ENCODE data around the gene KCNH6.

Gene KCNH6

GRCh38 chr17:63480192-63480784, 42.9 kb upstream of the KCNH6 start:
- Histone ChIP-seq H3K36me3 (ENCODE audit: insufficient read depth, low read length) (no peaks in the 10 kb centered on the region), H3K9ac (ENCODE audit: low read length) (no peak overlapping the region), H3K4me3 (ENCODE audit: low read depth in 1 of 2, low read length in 2 of 2) (no peak overlapping the region), H3K27me3 (ENCODE audit: control insufficient read depth in 1 of 2, insufficient read depth in 2 of 2, low read length in 2 of 2) (peaks cover 24 to 49% of the 10 kb centered on the region in 2 donors), H3K27ac (ENCODE audit: low read depth, low read length) (no peak overlapping the region), H3K9me3 (ENCODE audit: low read length) (no peaks in the 10 kb centered on the region), H3K4me1 (ENCODE audit: insufficient read depth, low read length) (peaks cover 7% of the 10 kb centered on the region)

GRCh38 chr17:63480826-63481487, 42.2 kb upstream of the KCNH6 start:
- H3K36me3 ChIP-seq (ENCODE audit: insufficient read depth, low read length), result no peaks in the 10 kb centered on the region
- H3K27ac ChIP-seq (ENCODE audit: low read depth, low read length), result no peak overlapping the region
- H3K4me1 ChIP-seq (ENCODE audit: insufficient read depth, low read length), result peaks cover 7% of the 10 kb centered on the region
- H3K9ac ChIP-seq (ENCODE audit: low read length), result no peak overlapping the region
- H3K27me3 ChIP-seq (ENCODE audit: control insufficient read depth in 1 of 2, insufficient read depth in 2 of 2, low read length in 2 of 2), result peaks cover 24 to 43% of the 10 kb centered on the region in 2 donors
- H3K9me3 ChIP-seq (ENCODE audit: low read length), result no peaks in the 10 kb centered on the region
- H3K4me3 ChIP-seq (ENCODE audit: low read depth in 1 of 2, low read length in 2 of 2), result no peak overlapping the region

GRCh38 chr17:63481488-63481870, 41.7 kb upstream of the KCNH6 start:
- H3K4me3 ChIP-seq (ENCODE audit: low read depth in 1 of 2, low read length in 2 of 2), result no peak overlapping the region
- H3K27me3 ChIP-seq (ENCODE audit: control insufficient read depth in 1 of 2, insufficient read depth in 2 of 2, low read length in 2 of 2), result peaks cover 24 to 40% of the 10 kb centered on the region in 2 donors
- no peak overlapping the region for H3K27ac ChIP-seq (ENCODE audit: low read depth, low read length)
- no peak overlapping the region for H3K9ac ChIP-seq (ENCODE audit: low read length)
- peaks cover 7% of the 10 kb centered on the region for H3K4me1 ChIP-seq (ENCODE audit: insufficient read depth, low read length)
- H3K9me3 ChIP-seq (ENCODE audit: low read length), result no peaks in the 10 kb centered on the region
- no peaks in the 10 kb centered on the region for H3K36me3 ChIP-seq (ENCODE audit: insufficient read depth, low read length)

DNA sequence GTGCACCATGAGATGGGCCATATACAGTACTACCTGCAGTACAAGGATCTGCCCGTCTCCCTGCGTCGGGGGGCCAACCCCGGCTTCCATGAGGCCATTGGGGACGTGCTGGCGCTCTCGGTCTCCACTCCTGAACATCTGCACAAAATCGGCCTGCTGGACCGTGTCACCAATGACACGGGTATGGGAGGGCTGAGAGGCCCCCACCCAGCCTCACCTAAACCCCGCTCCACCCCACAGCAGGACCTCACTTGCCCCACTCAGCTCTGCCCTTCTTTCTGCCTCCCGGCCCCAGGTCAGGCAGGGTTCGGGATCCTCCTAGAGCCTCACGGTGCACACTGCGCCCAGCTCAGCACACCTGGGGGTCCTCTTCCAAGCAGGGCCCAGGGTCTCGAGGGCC, 40.6 kb upstream of the KCNH6 start:
- H3K36me3 ChIP-seq (ENCODE audit: insufficient read depth, low read length), result no peaks in the 10 kb centered on the region
- H3K9ac ChIP-seq (ENCODE audit: low read length), result no peak overlapping the region
- no peak overlapping the region for H3K27ac ChIP-seq (ENCODE audit: low read depth, low read length)
- peaks cover 6% of the 10 kb centered on the region for H3K4me1 ChIP-seq (ENCODE audit: insufficient read depth, low read length)
- no peak overlapping the region for H3K4me3 ChIP-seq (ENCODE audit: low read depth in 1 of 2, low read length in 2 of 2)
- H3K27me3 ChIP-seq (ENCODE audit: control insufficient read depth in 1 of 2, insufficient read depth in 2 of 2, low read length in 2 of 2), result peaks cover 22 to 35% of the 10 kb centered on the region in 2 donors
- no peaks in the 10 kb centered on the region for H3K9me3 ChIP-seq (ENCODE audit: low read length)

DNA sequence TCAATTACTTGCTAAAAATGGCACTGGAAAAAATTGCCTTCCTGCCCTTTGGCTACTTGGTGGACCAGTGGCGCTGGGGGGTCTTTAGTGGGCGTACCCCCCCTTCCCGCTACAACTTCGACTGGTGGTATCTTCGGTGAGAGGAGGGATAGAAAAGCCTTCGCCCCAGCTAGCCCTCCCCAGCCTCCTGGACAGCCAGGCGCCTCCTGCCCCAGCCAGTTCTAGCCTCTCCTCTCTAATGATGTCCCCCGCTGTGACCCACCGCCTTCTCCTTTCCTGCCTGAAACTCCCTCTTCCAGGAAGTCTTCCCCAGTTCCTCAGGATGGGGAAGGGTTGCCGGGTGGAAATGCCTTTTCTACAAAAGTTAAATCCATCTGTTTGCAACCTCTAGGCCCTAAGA, 40.1 kb upstream of the KCNH6 start:
- Histone ChIP-seq H3K4me3 (ENCODE audit: low read depth in 1 of 2, low read length in 2 of 2) (no peak overlapping the region), H3K9me3 (ENCODE audit: low read length) (no peaks in the 10 kb centered on the region), H3K27ac (ENCODE audit: low read depth, low read length) (no peak overlapping the region), H3K4me1 (ENCODE audit: insufficient read depth, low read length) (peaks cover under 1% of the 10 kb centered on the region), H3K27me3 (ENCODE audit: control insufficient read depth in 1 of 2, insufficient read depth in 2 of 2, low read length in 2 of 2) (peaks cover 18 to 29% of the 10 kb centered on the region in 2 donors), H3K36me3 (ENCODE audit: insufficient read depth, low read length) (no peaks in the 10 kb centered on the region), H3K9ac (ENCODE audit: low read length) (no peak overlapping the region)

GRCh38 chr17:63483655-63484575, 39.2 kb upstream of the KCNH6 start:
- Histone ChIP-seq H3K4me1 (ENCODE audit: insufficient read depth, low read length) (no peaks in the 10 kb centered on the region), H3K36me3 (ENCODE audit: insufficient read depth, low read length) (no peaks in the 10 kb centered on the region), H3K27ac (ENCODE audit: low read depth, low read length) (no peak overlapping the region), H3K4me3 (ENCODE audit: low read depth in 1 of 2, low read length in 2 of 2) (no peak overlapping the region), H3K9ac (ENCODE audit: low read length) (no peak overlapping the region), H3K9me3 (ENCODE audit: low read length) (no peaks in the 10 kb centered on the region), H3K27me3 (ENCODE audit: control insufficient read depth in 1 of 2, insufficient read depth in 2 of 2, low read length in 2 of 2) (peaks cover 10 to 21% of the 10 kb centered on the region in 2 donors)

GRCh38 chr17:63486317-63487013, 36.7 kb upstream of the KCNH6 start:
- no peaks in the 10 kb centered on the region for H3K9me3 ChIP-seq (ENCODE audit: low read length)
- H3K4me1 ChIP-seq (ENCODE audit: insufficient read depth, low read length), result no peaks in the 10 kb centered on the region
- no peak overlapping the region for H3K4me3 ChIP-seq (ENCODE audit: low read depth in 1 of 2, low read length in 2 of 2)
- H3K36me3 ChIP-seq (ENCODE audit: insufficient read depth, low read length), result no peaks in the 10 kb centered on the region
- no peak overlapping the region for H3K9ac ChIP-seq (ENCODE audit: low read length)
- H3K27me3 ChIP-seq (ENCODE audit: control insufficient read depth in 1 of 2, insufficient read depth in 2 of 2, low read length in 2 of 2), result peaks cover 0 to 11% of the 10 kb centered on the region in 2 donors
- H3K27ac ChIP-seq (ENCODE audit: low read depth, low read length), result no peak overlapping the region

DNA sequence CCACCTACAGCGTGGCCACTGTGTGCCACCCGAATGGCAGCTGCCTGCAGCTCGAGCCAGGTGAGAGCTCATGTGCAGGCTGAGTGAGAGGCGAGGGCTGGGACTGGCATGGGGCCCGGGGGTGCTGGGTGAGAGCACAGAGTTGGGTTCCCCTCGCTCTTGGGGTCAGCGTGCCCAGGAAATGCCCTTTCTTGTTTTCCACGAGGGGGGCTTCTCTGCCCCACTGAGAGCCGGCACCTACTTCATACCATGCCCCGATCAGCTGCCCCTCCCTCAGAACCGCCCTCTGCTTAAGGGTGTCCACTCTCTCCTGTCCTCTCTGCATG, 36.2 kb upstream of the KCNH6 start:
- Histone ChIP-seq H3K4me3 (ENCODE audit: low read depth in 1 of 2, low read length in 2 of 2) (no peak overlapping the region), H3K4me1 (ENCODE audit: insufficient read depth, low read length) (no peaks in the 10 kb centered on the region), H3K9ac (ENCODE audit: low read length) (no peak overlapping the region), H3K9me3 (ENCODE audit: low read length) (no peaks in the 10 kb centered on the region), H3K27me3 (ENCODE audit: control insufficient read depth in 1 of 2, insufficient read depth in 2 of 2, low read length in 2 of 2) (peaks cover 0 to 11% of the 10 kb centered on the region in 2 donors), H3K27ac (ENCODE audit: low read depth, low read length) (no peak overlapping the region), H3K36me3 (ENCODE audit: insufficient read depth, low read length) (no peaks in the 10 kb centered on the region)

DNA sequence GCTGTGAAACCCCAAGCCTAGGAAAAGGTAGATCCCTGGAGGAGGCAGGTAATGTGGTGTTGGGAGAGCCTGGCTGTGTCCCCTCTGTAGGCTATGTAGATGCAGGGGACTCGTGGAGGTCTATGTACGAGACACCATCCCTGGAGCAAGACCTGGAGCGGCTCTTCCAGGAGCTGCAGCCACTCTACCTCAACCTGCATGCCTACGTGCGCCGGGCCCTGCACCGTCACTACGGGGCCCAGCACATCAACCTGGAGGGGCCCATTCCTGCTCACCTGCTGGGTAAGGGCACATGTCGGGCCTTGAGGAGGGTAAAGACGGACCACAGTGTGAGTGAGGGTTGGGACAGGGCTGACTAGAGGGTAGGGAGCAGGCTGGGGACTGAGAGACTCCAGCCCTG, 34.3 kb upstream of the KCNH6 start:
- Histone ChIP-seq H3K27ac (ENCODE audit: low read depth, low read length) (no peak overlapping the region), H3K36me3 (ENCODE audit: insufficient read depth, low read length) (no peaks in the 10 kb centered on the region), H3K4me3 (ENCODE audit: low read depth in 1 of 2, low read length in 2 of 2) (no peak overlapping the region), H3K4me1 (ENCODE audit: insufficient read depth, low read length) (no peaks in the 10 kb centered on the region), H3K27me3 (ENCODE audit: control insufficient read depth in 1 of 2, insufficient read depth in 2 of 2, low read length in 2 of 2) (peaks cover 0 to 6% of the 10 kb centered on the region in 2 donors), H3K9me3 (ENCODE audit: low read length) (no peaks in the 10 kb centered on the region), H3K9ac (ENCODE audit: low read length) (no peak overlapping the region)

DNA sequence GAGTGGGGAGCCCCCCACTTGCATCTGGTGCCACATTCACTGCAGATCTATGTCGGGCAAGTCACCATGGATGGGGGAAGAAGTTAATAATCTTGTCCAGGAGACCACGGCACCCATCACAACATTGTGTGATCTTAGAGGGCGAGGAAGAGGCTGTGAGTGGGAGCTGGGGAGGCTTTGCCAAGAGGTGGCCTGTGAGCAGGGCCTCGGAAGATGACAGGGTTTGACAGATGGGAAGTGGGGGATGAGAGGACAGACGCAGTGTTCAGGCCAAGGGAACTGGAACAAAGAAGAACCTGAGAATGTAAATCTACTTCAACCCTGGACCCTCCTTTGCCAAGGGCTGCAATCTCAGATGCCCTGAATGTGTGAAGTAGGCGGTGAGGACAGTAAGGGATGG, 33.9 kb upstream of the KCNH6 start:
- Histone ChIP-seq H3K9me3 (ENCODE audit: low read length) (no peaks in the 10 kb centered on the region), H3K9ac (ENCODE audit: low read length) (no peak overlapping the region), H3K4me1 (ENCODE audit: insufficient read depth, low read length) (no peaks in the 10 kb centered on the region), H3K36me3 (ENCODE audit: insufficient read depth, low read length) (no peaks in the 10 kb centered on the region), H3K4me3 (ENCODE audit: low read depth in 1 of 2, low read length in 2 of 2) (no peak overlapping the region), H3K27me3 (ENCODE audit: control insufficient read depth in 1 of 2, insufficient read depth in 2 of 2, low read length in 2 of 2) (peaks cover 0 to 6% of the 10 kb centered on the region in 2 donors), H3K27ac (ENCODE audit: low read depth, low read length) (no peak overlapping the region)

GRCh38 chr17:63490329-63490728, 32.8 kb upstream of the KCNH6 start:
- Histone ChIP-seq H3K27me3 (ENCODE audit: control insufficient read depth in 1 of 2, insufficient read depth in 2 of 2, low read length in 2 of 2) (peaks cover 0 to 6% of the 10 kb centered on the region in 2 donors), H3K4me1 (ENCODE audit: insufficient read depth, low read length) (no peaks in the 10 kb centered on the region), H3K9ac (ENCODE audit: low read length) (no peak overlapping the region), H3K9me3 (ENCODE audit: low read length) (no peaks in the 10 kb centered on the region), H3K27ac (ENCODE audit: low read depth, low read length) (no peak overlapping the region), H3K36me3 (ENCODE audit: insufficient read depth, low read length) (no peaks in the 10 kb centered on the region), H3K4me3 (ENCODE audit: low read depth in 1 of 2, low read length in 2 of 2) (no peak overlapping the region)
